T-helper 1 cell (primary cell): Measurements from ENCODE around the gene WDR47.
"Not testable (repeated sequence)": the region's sequence is repeated elsewhere in the genome, so short reads cannot be mapped to it uniquely, and the experiment has no call there.

Experiments
- DNase-seq, 5 donors: peaks; one replicate each; pipeline ENCODE4 v3.0.0-alpha.2; 2012 to 2020

Gene WDR47

DNA sequence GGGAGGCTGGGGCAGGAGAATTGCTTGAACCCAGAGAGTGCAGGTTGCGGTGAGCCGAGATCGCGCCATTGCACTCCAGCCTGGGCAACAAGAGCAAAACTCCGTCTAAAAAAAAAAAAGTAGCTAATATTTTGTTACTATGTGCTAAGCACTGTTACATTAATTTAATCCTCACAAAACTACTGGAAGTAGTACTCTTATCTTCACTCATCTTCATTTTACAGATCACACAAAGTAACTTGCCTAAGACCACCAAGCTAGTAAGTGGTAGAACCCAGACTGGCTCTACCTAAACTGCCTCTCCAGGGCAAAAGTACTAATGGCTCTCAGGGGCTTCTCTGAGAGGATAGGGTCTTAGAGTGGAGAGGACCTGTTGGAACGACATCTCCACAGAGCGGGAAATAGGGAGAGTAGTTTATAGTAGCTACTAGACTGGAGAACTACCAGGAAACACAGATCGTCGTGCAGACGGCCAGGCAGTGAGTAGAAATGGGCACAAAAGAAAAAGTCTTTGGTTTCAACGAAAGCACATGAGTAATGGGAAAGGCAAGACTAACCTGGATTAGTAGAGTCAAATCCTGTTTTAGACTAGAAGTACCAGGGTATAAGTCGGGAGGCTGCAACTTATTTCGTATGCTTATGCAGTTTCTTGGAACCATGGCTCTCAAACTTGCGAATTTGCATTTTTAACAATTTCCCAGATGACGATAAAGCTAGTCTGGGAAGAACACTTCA is 80.0 kb downstream of the WDR47 start:
- DNase-seq, result no peak

DNA sequence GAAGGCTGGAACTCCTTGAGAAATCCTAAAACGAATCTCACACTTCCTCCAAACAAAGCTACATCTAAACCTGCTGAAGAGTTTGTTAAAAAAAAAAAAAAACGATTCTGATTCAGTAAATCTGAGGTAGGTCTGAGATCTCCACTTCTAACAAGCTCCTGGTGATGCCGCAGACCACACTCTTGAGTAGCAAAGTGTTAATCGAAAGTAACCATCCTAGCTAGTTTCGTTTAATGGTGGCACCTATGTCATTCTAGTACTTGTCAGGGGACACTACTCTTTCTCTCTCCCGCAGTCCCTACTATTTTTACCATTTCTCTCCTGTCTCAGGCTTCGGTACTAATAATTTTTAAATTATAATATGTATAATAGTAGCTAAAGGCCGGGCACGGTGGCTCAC is 80.7 kb downstream of the WDR47 start:
- DNase-seq, result peak in 1 of 5 donors; percentile 54

DNA sequence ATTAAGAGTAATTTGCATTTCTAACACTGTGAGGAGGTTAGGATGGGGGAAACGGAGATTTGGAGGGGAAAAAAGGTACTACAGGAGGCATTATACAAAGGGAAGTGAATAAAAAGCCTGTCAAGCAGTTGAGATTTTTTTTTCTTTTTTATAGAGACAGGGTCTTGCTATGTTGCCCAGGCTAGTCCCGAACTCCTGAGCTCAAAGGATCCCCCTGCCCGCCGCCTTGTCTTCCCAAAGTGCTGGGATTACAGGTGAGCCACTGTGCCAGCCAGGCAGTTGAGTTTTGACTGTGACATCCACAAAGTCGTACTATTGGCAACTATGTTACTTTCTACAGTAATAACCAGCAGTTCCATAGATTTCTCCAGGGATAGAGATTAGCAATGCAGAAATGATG is 81.2 kb downstream of the WDR47 start:
- DNase-seq, result no peak

DNA sequence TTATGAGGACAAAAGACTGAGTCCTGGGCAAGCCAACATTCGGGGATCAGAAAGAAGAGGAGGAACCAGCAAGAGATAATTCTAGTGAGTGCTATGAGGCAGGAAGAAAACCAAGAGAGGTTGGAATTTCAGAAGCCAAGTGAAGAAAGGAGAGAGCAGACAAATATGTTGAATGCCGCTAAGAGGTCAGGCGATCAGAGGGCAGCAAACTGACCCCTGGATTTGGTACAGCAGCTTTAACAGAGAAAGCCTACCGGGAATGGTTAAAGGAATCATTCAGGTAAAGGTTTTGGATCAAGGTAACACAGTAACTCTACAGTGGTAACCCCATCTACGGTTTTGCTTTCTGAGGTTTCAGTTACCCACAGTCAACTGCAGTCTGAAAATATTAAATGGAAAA is 84.0 kb downstream of the WDR47 start:
- no peak for DNase-seq

DNA sequence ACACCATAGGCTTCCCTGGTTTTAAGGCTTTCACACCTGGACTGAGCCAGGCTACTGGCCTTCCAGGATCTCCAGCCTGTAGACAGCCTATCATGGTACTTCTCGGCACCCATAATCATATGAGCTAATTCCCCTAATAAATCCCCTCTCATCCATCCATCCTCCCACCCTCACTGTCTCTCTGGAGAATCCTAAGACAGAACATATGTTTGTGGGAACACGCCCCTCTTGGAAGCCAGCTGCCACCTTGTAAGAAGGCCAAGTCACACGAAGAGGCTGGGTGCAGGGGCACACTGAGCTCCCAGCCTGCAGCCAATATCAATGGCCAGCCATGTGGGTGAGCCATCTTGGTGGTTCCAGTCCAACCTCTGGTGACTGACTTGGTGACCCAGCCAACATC is 86.0 kb downstream of the WDR47 start:
- no peak for DNase-seq

DNA sequence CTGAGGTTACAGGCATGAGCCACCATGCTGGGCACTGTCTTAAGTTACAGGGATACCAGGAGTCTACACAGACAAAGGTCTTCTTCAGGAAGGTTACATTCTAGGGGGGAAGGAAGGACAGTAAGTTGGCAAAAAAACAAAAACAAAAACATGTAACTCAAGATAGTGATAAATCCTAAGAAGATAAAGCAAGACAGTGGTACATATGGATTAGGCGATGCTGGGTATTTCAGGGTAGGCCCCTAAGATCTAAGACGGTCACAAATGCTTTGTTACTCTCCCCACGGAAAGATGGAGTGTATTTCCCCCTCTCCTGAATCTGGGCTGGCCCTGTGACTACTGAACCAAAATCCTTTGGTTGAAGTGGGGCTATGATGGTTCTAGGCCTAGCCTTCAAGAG is 86.8 kb downstream of the WDR47 start:
- no peak for DNase-seq

DNA sequence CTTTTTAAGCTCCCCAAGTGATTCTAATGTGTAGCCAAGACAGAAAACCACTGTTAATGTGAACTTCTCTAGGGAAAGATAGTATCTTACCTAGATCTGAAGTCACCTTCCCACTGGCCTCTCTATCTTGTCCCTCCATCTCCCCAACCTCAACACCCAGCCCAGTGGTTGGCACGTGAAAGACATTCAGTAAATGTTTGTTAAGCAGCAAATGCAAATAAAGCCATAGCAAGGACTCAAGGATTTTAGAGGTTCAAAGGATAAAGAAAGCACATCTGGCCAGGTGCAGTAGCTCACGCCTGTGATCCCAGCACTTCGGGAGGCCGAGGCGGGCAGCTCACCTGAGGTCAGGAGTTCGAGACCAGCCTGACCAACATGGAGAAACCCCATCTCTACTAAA is 88.5 kb downstream of the WDR47 start:
- no peak for DNase-seq

DNA sequence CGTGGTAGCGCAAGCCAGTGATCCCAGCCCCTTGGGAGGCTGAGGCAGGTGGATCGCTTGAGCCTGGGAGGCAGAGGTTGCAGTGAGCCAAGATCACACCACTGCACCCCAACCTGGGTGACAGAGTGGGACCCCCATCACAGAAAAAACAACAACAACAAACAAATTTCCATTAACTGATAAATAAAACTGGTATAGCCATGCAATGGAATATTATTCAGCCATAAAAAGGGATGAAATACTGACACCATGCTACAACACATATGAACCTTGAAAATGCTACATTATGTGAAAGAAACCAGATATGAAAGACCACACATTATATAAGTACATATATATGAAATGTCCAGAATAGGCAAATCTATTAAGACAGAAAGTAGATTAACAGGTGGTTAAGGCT is 90.7 kb downstream of the WDR47 start:
- DNase-seq, result no peak

DNA sequence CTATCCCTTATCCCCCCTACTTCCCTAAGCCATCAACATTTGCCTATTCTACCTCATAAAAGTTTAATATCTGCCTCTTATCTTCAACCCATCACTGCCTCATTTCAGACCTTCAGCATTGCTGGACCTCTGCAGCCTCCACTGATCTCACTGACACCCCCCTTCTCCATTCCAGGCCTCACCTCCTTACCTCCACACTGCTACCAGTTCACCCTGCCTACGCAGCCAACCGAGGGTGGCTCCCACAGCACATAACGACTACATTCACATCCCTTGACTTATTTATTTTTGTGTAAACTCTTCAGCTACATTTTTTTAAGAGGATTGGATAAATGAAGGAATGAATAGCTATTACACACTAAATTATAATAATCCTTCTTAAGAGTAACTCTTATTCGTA is 92.9 kb downstream of the WDR47 start:
- no peak for DNase-seq

DNA sequence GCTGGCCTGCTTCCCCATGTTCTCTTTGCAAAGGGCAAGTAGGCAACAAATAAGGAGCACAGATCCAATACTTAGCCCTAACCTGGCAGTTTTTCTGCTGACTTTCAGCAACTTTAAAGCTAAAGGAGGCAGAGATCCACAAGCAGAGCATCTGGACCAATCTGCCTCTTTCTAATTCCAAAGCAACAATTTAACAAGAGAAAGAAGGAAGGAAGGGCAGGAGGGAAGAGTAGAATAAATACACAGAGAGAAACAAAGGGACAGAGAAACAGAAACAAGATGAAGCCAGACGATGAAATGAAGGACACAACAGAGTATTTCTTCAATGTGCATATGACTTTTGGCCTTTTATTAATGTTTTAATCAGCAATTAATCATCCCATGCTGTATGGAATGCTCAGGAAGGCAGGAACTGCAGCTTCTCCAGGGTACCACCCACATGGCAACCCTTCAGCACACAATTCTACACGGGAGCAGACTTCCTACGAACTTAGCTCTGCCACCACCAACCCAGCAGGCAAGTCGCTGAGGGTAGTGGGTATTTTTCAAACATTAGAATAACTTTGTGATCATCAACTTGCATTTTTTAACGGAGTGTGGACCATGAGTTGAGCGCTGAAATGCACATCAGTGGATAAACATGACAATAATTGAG is 93.9 kb downstream of the WDR47 start:
- no peak for DNase-seq

DNA sequence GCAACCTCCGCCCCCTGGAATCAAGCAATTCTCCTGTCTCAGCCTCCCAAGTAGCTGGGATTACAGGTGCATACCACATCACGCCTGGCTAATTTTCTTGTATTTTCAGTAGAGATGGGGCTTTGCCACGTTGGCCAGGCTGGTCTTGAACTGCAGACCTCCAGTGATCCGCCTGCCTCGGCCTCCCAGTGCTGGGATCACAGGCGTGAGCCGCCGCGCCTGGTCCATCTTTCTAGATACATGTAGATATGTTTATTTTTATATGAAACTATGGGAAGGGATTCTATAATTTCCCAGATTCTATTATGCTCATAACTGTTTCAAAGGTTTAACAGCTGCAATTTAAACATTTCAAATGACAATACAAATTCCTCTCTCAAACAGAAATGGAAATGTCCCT is 105.7 kb downstream of the WDR47 start:
- DNase-seq, result no peak

DNA sequence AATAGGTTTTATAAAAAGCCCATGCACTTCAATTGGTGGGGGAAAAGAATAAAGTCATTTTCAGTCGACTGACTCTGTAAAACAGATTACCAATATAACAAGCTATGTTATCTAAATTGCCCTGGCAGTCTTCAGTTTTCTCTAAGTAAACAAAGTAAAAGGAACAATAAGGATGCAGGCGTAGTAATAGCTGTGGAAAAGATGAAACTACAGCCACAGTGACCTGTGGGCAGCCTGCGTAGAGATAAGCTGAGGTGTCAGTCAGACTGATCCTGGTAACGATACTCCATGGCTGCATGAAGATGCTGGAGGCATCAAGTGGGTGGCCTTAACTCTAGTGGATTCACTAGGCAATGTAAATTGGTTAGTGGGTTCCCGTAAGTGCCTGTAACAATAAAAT is 108.0 kb downstream of the WDR47 start:
- no peak for DNase-seq

DNA sequence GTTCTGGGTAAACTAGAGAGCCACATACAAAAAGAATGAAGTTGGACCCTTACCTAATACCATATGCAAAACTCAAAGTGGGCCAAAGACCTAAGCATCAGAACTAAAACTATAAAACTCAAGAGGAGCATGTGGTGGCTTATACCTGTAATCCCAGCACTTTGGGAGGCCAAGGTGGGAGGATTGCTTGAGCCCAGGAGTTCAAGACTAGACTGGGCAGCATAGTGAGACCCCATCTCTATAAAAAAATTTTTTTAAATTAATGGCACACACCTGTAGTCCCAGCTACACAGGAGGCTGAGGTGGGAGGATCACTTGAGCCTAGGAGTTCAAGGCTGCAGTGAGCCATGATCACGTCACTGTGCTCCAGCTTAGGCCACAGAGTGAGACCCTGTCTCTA is 114.3 kb downstream of the WDR47 start:
- not testable (repeated sequence) for DNase-seq

DNA sequence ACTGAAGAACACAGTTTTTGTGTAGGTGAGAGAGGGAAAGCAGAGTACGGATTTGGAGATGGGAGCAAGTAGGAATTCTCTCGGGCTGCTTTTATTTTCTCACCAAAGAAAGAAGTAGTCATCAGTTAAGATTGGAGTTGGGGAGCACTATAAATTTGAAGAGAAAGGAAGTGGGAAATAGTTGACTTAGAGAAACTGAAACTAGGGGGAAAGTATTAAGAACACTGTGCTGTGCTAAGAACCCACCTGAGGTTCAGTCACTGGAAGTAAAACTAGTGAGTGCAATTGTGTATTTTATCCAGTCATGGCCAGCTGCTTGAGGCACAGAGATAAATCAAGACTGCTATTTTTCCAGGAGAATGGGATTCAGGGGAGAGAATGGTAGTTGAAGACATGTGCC is 116.0 kb downstream of the WDR47 start:
- DNase-seq, result peak in 1 of 5 donors; percentile 4
